ENCODE results near the gene ANKRD10.

GRCh38 chr13:110920038-110920437 is 5.2 kb upstream of the ANKRD10 start:
- TF ChIP-seq, protein P1, sequence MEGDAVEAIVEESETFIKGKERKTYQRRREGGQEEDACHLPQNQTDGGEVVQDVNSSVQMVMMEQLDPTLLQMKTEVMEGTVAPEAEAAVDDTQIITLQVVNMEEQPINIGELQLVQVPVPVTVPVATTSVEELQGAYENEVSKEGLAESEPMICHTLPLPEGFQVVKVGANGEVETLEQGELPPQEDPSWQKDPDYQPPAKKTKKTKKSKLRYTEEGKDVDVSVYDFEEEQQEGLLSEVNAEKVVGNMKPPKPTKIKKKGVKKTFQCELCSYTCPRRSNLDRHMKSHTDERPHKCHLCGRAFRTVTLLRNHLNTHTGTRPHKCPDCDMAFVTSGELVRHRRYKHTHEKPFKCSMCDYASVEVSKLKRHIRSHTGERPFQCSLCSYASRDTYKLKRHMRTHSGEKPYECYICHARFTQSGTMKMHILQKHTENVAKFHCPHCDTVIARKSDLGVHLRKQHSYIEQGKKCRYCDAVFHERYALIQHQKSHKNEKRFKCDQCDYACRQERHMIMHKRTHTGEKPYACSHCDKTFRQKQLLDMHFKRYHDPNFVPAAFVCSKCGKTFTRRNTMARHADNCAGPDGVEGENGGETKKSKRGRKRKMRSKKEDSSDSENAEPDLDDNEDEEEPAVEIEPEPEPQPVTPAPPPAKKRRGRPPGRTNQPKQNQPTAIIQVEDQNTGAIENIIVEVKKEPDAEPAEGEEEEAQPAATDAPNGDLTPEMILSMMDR (IDR thresholded peaks at IDR 0.05), result no peak
- TF ChIP-seq EZH2 (IDR thresholded peaks at IDR 0.05) (no peak), EZH2phosphoT487 (IDR thresholded peaks at IDR 0.05) (no peak)
